Left kidney (tissue), 8 donors: ENCODE data around the gene RIMS1. TPM values are rescaled to one million over a fixed set of nuclear protein-coding genes. Genes with fewer than 3 reads are reported as not detected.

ENCODE experiments used
- DNase-seq: peaks from one replicate; pipeline ENCODE4 v3.0.0-alpha.2; 2013
- long read RNA-seq, 8 donors: transcript quantifications; one replicate each; lab custom pipeline, GENCODE V29; 2026
- polyA plus RNA-seq: library from polyadenylated mRNA; unstranded; fragments of 120-200 nt; gene quantifications from one replicate; pipeline ENCODE4 v1.2.1, GENCODE V29; 2013; ENCODE audit not compliant: insufficient read length

RIMS1 gene, protein sequence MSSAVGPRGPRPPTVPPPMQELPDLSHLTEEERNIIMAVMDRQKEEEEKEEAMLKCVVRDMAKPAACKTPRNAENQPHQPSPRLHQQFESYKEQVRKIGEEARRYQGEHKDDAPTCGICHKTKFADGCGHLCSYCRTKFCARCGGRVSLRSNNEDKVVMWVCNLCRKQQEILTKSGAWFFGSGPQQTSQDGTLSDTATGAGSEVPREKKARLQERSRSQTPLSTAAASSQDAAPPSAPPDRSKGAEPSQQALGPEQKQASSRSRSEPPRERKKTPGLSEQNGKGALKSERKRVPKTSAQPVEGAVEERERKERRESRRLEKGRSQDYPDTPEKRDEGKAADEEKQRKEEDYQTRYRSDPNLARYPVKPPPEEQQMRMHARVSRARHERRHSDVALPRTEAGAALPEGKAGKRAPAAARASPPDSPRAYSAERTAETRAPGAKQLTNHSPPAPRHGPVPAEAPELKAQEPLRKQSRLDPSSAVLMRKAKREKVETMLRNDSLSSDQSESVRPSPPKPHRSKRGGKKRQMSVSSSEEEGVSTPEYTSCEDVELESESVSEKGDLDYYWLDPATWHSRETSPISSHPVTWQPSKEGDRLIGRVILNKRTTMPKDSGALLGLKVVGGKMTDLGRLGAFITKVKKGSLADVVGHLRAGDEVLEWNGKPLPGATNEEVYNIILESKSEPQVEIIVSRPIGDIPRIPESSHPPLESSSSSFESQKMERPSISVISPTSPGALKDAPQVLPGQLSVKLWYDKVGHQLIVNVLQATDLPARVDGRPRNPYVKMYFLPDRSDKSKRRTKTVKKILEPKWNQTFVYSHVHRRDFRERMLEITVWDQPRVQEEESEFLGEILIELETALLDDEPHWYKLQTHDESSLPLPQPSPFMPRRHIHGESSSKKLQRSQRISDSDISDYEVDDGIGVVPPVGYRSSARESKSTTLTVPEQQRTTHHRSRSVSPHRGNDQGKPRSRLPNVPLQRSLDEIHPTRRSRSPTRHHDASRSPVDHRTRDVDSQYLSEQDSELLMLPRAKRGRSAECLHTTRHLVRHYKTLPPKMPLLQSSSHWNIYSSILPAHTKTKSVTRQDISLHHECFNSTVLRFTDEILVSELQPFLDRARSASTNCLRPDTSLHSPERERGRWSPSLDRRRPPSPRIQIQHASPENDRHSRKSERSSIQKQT (N-terminal part only)
- polyA plus RNA-seq: 2.8 TPM
- long read RNA-seq, donor 1: 0 reads
- long read RNA-seq, donor 2: 0 reads
- long read RNA-seq, donor 3: 0 reads
- long read RNA-seq, donor 4: 0 reads
- long read RNA-seq, donor 5: 0 reads
- long read RNA-seq, donor 6: 0 reads
- long read RNA-seq, donor 7: 0 reads
- long read RNA-seq, donor 8: 0 reads

DNA sequence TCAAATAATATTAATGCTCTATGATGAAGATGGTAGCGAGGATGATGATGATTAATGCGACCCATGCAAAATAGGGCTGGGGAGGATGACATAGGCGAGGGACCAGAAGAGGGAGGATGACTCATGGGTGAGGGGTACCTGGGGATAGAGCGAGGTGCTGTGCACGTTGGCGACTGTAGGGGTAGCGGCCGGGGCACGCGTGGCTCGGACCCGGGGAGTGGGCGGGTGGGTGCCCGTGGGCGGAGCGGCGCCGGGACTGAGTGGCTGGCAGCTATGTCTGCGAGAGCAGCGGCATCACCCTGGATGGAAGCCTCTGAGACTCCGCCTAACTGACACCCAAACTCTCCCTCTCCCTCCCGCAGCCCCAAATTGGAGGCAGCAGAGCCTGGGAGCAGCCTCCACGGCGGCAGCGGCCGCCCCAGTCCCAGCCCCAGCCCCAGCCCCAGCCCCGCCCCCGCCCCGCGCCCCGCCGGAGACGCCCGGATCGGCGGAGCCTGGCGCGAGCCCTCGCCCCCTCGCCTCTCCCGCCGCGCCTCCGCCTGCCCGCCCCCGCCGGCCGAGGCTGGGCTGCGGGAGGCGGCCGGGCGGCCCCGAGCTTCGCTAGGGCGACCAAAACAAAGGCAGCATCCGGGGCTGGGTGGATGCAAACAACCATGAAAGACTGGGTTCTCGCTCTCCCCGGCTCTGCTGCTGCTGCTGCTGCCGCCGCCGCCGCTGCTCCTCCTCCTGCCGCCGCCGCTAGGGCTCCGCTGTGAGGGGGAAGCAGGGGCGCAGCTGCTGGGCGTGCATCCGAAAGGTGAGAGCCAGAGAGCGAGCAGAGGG, at the start of gene RIMS1:
TSS of gene RIMS1 (plus strand) at position 367 of the 822 bp plus-strand sequence. CDS start 474 bp downstream, outside the sequence.
- DNase-seq: peak; percentile 22

DNA sequence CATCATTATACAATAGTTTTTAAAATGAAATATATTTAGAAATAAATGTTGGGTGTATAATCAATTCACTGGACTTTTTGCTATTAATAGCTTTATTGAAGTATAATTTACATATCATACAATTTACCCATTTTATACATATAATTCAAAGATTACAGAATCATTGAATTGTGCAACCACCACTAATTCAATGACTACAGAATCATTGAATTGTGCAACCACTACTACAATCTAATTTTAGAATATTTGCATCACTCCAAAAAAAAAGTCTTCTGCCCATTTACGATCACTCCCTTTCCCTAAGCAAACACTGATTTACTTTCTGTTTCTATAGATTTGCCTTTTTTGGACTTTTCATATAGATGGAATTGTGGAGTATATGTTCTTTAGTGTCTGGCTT, 35.1 kb upstream of the RIMS1 start:
- no peak for DNase-seq

DNA sequence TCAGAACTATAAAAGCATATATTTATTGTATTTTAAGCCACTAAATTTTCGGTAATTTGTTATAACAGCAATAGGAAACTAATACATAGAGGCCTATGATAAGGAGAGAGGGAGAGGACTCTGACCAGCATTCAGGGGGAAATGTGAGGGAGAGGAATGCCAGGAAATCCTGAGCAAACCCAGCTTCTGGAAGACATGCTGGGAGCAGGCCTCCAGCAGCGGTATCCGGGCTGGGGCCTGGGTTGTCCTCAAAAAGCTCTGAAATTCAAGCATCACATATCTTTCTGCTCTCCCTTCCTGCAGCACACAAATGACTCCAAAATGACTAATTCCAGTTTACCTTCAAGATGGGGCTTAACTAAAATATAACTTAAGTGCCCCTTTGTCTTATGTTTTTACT, 33.4 kb upstream of the RIMS1 start:
- no peak for DNase-seq

DNA sequence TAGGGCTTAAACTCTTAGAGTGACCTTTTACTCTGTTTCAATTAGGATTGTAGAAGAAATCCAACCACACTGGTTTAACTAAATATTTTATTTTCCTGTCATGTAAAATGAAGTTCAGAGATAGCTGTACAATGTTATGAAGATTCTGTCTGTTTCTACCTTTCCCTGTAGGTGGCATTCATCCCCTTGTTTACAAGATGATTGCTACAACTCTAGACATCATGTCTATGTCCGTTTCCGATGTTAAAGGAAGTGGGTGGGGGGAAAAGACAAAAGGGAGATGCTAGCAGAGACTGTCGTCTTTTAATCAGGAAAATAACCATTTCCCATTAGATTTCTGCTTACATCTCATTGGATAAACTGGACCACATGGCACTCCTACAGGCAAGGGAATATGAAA, 30.9 kb upstream of the RIMS1 start:
- DNase-seq: no peak

DNA sequence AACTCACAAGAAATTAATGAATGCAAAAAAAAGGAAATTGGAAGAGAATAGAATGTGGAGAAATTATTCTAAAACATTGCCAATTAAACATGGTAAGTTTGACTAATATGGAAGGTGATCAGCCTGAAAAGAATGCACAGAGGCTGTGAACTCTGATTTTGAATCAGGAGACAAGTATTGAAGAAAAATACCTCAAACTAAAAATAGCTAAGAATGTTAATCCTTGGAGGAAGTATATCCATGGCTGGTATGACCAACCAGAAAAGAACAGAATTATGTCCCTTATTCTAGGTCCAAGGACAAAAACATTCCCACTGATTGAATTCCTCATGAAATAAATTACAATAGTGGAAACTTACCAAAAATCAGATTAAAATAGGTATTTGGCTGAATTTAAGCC, 7.3 kb upstream of the RIMS1 start:
- DNase-seq: no peak

DNA sequence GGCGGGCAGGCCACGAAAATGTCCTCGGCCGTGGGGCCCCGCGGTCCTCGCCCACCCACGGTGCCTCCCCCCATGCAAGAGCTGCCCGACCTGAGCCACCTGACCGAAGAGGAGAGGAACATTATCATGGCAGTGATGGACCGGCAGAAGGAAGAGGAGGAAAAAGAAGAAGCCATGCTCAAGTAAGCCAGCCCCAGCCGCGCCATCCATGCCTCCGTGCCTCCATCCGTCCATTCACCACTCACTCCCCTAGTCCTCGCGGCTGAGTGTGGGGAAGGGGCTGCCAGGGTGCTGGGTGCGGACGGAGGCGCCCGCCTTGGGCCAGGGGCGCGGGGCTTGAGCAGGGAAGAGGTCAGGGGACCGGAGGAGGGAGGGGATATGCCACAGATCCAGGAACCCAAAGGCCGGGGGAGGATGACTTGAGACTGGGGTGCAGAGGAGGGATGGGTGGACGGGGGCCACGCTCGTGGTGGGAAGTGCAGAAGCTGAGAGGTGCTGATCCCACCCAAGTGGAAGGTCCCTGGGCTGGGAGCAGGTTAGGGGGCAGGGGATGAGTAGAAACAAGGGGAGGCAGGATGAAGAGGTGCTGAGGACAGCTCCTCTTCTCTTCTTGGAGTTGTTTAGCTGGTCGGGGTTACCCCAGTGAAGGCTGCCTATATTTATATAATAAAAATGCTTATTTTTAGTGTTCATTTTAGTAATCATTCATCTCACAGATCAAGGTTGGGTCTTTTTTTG, 825 bp downstream of the RIMS1 start:
- peak; percentile 7 for DNase-seq

DNA sequence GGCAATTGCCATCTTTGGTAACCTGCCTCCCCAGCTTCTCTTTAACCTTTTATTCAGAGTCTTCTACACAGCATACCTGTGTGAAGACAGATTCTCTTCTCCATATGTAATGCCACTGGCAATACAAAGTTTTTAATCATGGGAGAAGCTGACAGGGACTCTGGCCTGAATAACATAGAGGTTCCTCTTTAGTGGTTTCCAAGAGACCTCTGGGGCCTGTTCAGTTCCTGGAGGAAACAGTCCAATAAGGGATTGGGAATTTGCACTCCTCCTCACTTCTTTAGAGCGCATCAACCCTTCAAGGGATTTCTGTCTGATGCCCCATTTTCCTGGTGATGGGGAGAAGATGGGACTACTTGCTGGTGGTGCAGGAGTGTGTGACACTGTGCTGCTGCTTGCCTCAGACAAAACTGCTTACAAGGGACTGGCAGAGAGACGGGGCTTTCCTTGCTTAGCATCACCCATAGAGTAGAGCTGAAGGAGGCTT, 1.4 kb downstream of the RIMS1 start:
- no peak for DNase-seq

DNA sequence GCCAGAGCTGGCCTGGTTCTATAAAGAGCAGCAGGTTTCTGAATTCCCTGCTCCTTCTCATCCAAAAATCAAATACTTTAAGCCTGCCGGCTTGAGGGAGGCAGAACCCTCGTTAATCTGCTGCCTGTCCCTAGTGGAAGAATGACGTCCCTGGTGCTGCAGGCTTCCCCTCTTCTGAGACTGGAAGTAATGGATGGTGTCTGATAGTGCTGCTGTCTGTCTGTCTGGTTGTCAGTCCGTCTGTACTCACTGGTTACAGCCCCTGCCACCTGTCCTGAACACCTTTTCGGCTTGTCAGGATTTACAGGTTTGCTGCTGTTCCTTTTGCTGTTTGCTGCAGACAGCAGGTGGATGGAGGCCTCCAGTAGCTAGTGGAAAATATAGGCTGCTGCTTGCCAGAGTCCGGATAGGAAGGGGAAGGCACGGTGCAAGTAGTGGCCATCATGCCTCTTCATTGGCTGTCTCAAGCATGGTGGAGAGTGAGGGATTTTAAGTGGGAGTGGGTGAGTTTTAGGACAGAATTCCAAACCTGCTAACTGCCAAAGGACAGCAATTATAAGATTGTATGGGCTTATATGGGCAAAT, 2.5 kb downstream of the RIMS1 start:
- no peak for DNase-seq

DNA sequence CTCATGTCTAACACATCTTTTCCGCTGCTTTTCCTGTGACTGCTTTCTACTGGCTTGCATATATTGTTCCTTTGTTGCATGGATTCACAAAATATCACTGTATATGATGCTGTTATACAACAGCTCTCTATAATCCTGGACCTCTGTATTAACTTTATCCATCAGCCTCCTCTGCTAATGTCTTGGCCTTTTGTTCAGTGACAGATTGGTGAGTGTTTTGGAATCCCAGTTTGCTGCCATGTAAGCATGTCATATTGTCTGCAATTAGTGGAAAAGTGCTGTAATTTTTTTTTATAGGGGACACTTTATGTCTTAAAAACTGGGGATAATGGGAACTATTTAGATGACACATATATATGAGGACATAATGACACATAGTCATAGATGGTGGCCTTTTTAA, 3.0 kb downstream of the RIMS1 start:
- no peak for DNase-seq

DNA sequence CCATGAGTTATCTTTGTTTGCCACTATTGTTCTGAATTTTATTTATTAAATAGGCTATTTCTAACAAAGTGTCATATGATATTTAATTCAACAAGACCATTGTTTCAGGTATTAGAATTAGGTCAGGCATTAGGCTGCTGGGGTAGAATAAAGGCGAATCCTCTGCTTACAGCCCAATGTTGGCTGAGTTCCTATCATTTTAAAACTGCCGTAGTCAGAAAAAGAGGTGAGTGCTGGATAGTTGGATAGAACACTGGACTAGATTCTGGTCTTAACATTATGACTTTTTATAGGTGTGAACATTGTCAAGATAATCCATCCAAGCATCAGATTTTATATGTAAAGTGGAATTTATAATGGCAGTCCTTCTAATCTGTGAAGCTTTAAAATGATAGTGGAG, 6.3 kb downstream of the RIMS1 start:
- no peak for DNase-seq

DNA sequence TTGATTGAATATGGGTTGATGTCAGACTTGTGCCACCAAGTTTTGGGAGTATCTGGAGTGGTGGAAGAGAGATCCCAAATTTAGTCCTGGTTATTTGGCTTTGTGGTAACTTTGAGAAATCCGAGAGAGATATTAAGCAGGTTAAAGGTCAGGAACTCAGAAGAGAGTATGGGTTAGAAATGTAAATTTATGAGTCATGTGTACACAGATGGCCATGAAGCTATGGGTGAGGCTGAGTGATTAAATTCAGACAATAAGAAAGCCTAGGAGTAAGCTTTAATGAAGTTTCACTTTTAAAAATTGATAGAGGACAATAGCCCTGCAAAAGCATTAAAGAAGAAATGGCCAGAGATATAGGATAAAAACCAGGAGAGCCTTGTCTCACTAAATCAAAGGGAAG, 14.3 kb downstream of the RIMS1 start:
- no peak for DNase-seq

DNA sequence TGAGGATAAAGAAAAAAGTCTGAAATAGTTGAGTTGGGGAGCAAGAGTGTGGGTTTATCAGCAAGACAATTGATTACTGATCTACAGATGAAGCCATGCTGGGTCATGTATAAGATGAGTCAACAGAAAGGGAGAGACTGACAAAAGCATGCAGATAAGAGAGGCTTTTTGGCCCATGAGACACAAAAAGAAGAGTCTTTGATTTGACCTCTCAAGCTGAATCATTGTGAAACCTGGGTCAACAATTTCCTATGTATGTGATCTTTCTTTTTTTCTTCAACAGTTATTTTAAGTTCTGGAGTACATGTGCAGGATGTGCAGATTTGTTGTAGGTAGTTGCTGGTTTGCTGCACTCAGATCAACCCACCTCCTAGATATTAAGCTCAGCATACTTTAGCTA, 15.9 kb downstream of the RIMS1 start:
- no peak for DNase-seq

DNA sequence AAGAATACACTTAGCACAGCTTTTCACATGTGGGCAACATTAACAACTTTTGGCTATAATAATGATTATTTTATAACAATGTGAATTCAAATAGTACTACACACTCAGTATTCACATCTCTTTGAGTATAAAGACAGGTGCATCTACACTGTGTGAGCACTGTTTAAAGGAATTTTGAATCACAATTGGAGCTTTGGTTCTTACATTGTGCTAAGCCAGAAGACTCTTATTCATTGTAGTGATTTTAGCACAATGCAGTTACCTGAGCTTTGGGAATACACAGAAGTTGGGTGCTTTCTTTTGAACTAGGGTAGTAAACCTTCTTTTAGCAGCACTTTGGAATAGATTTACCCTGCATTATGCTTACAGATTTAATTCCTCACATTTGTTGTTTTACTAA, 20.5 kb downstream of the RIMS1 start:
- no peak for DNase-seq

DNA sequence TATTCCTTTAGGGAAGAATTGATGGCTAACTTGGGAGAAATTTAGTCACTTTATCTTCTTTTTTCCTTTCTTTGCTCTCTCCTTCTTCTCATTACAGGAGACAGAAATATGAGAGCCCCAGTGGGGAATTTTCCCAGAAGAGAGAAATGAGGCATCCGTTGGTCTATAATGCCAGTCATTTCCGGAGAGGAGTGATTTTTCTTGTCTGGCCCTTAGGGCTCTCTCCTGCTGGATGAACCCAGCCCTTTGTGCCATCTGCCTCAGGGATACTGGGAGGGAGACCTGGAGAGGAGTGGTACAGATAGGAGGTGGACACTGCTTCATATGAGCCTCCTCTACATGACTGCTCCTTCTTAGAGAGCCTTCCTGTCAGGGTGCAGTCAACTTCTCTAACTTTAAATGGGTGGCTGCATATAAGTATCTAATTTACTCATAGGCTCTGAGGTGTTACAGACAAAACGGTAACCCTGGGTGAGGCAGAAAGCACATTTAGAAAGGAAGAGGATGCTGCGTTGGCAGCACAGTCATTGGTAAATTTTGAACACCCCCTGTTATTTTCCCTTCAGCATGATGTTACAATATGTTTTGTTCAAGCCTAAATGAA, 21.9 kb downstream of the RIMS1 start:
- DNase-seq: no peak

DNA sequence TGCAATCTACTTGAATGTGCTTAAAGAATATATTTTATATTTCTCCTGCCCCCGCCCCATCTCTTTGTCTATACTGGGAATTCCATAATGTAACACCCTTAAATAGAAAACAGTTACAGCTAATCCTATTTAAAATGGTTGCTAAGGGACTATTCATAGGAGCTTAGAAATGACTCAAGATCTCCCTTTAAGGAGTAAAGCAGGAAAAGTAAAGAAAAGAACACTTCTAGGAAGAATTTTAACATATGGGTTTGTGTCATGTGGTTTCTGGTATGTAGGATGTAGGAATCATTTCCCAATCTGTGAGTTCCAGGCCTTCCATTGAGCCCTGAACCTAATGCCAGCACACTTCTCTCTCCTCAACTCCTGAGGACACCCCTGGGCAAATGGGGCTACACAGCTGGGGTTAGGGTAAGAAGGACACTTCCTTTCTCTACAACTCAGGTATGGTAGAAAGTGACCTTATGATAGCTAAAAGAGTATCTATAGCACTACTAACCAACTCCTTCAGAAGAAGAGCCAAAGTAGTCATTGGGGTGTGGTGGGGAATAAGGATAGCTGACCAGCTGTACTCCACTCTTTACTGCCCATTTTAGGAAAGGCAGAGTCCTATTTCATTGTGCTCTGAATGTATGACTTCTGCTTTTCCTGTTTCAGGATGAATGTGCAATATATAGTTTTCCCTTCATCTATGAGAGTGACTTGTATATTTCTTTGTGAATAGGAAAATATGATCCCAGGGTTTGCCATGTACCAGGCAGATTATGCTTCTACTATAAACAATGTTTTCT, 27.3 kb downstream of the RIMS1 start:
- DNase-seq: no peak

DNA sequence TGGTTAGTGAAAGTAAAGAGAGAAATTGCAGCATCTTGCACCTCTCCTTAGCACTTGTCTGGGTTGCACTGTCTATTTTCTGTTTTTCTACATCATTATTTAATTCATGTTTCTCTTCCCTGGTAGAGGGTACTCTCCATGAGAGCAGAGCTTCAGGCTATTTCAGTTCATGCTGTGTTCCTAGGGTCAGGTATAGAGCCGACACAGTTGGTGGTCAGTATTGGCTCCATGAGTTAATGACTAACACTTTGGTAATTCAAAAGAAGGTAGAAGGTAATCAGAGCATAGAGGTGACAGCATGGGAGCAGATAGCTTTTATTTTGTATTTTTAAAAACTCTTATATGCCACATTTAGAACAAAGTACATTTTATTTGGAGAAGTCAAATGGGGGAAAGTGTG, 42.7 kb downstream of the RIMS1 start:
- no peak for DNase-seq

DNA sequence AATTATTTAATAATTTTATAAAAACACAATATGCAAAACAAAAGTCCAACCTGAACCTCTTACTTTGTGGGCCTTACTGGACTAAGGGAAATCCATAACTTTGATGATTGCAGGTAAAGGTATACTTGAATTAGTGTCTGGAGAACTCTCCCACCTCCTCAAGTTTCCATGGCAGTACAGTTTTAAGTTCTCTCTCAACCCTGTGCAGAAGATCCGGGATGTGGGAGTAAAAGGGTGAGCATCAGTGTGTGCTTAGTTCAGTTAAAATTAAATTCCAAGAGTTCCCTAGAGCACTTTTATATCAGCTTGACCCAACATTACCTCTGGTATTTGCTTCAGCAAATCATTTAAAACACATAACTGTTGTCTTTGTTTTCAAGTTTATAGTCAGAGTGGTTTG, 47.5 kb downstream of the RIMS1 start:
- peak; percentile 33 for DNase-seq

DNA sequence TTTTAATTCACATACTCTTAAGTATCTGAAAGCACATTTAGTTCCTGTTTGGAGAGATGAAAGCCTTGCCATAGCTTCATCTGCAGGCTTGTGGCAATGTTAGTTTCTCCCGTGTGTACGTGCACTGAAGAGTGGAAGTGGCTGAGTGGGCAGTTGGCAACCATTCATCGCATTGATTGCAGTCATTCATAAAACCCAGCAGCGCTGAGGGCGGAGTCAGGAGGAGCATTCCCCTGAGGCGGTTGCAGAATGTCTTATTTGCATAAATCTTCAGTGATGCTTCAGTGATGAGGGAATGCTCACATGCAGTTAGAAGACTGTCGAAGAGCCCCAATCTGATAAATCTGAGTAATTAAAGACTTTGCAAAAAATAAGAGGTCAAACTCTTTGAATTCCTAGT, 79.1 kb downstream of the RIMS1 start:
- DNase-seq: no peak

DNA sequence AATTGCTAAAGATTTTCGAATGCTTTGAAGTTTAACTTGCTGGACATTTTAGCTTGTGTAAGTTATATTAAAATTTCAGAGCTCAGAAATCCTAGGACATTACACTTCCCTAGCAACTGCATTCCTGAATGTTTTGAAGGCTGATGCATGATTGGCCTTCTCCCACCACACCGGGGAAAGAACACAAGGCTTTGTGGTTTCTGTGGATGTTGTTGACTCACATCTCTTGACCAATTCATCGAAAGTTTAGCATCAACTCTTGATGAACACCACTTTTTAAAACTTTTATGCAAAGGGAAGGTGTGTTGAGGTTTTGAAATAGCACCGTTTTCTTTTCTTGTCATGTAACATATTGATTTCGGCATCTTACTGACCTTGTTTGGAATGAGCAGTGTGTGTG, 81.1 kb downstream of the RIMS1 start:
- no peak for DNase-seq
